Ishikawa (cell line): ENCODE measurements around the gene ATG12.

Source experiments
- CEBPB ChIP-seq: IDR thresholded peaks from 2 replicates; pipeline ENCODE4 v1.6.1; 2012
- EGR1 ChIP-seq: IDR thresholded peaks from 2 replicates; pipeline ENCODE4 v1.6.1; 2012
- EP300 ChIP-seq: IDR thresholded peaks from 2 replicates; pipeline ENCODE4 v1.6.1; 2012; ENCODE audit warnings: borderline replicate concordance
- NFIC ChIP-seq: IDR thresholded peaks from 2 replicates; pipeline ENCODE4 v1.6.1; 2012
- TAF1 ChIP-seq: IDR thresholded peaks from 2 replicates; pipeline ENCODE4 v1.6.1; 2012; ENCODE audit warnings: low read depth, mild to moderate bottlenecking
- TCF12 ChIP-seq: IDR thresholded peaks from 2 replicates; pipeline ENCODE4 v1.6.1; 2012; ENCODE audit warnings: low read depth
- TEAD4 ChIP-seq: IDR thresholded peaks from 2 replicates; pipeline ENCODE4 v1.6.1; 2012
- TF ChIP-seq, protein P1 (sequence below): IDR thresholded peaks from 2 replicates; pipeline ENCODE4 v1.6.1; 2012; ENCODE audit warnings: low read depth, mild to moderate bottlenecking

DNA sequence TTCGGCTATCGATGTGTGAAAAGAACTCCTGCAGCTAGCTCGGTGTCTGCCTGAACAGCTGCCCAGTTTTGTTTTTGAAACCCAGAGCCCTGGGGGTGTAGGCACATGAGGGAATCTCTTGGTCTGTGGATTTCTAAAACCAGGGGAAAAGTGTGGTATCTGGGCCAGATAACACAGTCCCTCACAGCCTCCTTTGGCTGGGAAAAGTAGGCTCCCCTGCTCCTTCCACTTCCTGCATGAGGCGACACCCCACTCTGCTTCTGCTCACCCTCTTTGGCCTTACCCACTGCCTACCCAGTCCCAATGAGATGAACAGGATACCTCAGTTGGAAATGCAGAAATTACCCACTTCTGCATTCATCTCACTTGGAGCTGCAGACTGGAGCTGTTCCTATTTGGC lies 15.4 kb downstream of the ATG12 start:
- TF ChIP-seq TEAD4 (no peak), CEBPB (no peak), EGR1 (no peak), NFIC (no peak), TAF1 (no peak), EP300 (no peak), TCF12 (no peak)
- TF ChIP-seq, protein P1, sequence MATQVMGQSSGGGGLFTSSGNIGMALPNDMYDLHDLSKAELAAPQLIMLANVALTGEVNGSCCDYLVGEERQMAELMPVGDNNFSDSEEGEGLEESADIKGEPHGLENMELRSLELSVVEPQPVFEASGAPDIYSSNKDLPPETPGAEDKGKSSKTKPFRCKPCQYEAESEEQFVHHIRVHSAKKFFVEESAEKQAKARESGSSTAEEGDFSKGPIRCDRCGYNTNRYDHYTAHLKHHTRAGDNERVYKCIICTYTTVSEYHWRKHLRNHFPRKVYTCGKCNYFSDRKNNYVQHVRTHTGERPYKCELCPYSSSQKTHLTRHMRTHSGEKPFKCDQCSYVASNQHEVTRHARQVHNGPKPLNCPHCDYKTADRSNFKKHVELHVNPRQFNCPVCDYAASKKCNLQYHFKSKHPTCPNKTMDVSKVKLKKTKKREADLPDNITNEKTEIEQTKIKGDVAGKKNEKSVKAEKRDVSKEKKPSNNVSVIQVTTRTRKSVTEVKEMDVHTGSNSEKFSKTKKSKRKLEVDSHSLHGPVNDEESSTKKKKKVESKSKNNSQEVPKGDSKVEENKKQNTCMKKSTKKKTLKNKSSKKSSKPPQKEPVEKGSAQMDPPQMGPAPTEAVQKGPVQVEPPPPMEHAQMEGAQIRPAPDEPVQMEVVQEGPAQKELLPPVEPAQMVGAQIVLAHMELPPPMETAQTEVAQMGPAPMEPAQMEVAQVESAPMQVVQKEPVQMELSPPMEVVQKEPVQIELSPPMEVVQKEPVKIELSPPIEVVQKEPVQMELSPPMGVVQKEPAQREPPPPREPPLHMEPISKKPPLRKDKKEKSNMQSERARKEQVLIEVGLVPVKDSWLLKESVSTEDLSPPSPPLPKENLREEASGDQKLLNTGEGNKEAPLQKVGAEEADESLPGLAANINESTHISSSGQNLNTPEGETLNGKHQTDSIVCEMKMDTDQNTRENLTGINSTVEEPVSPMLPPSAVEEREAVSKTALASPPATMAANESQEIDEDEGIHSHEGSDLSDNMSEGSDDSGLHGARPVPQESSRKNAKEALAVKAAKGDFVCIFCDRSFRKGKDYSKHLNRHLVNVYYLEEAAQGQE: no peak
